GM12891 (cell line): ENCODE results near the gene TMCO1.

Source experiments
- POLR2A ChIP-seq: IDR thresholded peaks from 2 replicates; pipeline ENCODE4 v1.6.1; 2011; ENCODE audit warnings: low read depth, low read length, control low read depth
- POLR2AphosphoS5 ChIP-seq: IDR thresholded peaks from 2 replicates; pipeline ENCODE4 v1.6.1; 2011; ENCODE audit warnings: low read depth, low read length, control low read depth
- POU2F2 ChIP-seq: IDR thresholded peaks from 2 replicates; pipeline ENCODE4 v1.6.1; 2011; ENCODE audit warnings: low read depth, mild to moderate bottlenecking, control low read depth, low read length, moderate library complexity
- SPI1 ChIP-seq: IDR thresholded peaks from 2 replicates; pipeline ENCODE4 v1.6.1; 2011; ENCODE audit warnings: low read depth, low read length, control low read depth
- TAF1 ChIP-seq: IDR thresholded peaks from 2 replicates; pipeline ENCODE4 v1.6.1; 2011; ENCODE audit warnings: low read depth, low read length, control low read depth

GRCh38 chr1:165678509-165678908 is 90.2 kb downstream of the TMCO1 start:
- TF ChIP-seq POLR2A (no peak), TAF1 (no peak), POLR2AphosphoS5 (no peak), POU2F2 (no peak), SPI1 (no peak)
